ENCODE data around the gene TMEM74B.

TMEM74B gene

GRCh38 chr20:1144401-1145172, 40.2 kb downstream of the TMEM74B start:
- Mint-ChIP-seq H3K9me3 (no peaks in the 10 kb centered on the region), H3K4me1 (peaks cover 30% of the 10 kb centered on the region), H3K4me3 (no peak overlapping the region), H3K36me3 (ENCODE audit: insufficient read depth) (peaks cover 50% of the 10 kb centered on the region), H3K27ac (ENCODE audit: low read depth) (no peak overlapping the region), H3K27me3 (no peaks in the 10 kb centered on the region)
- DNase-seq (ENCODE audit: low spot score in 2 of 2) = no peak
- ATAC-seq (replicated peaks; ENCODE audit: extremely low read depth, poor library complexity, severe bottlenecking) = no peak

GRCh38 chr20:1137236-1137635, 47.5 kb downstream of the TMEM74B start:
- H3K4me3 Mint-ChIP-seq = no peak overlapping the region
- H3K4me1 Mint-ChIP-seq = peaks cover 31% of the 10 kb centered on the region
- H3K9me3 Mint-ChIP-seq = no peaks in the 10 kb centered on the region
- no peak for ATAC-seq (replicated peaks; ENCODE audit: extremely low read depth, poor library complexity, severe bottlenecking)
- H3K27ac Mint-ChIP-seq (ENCODE audit: low read depth) = no peak overlapping the region
- H3K36me3 Mint-ChIP-seq (ENCODE audit: insufficient read depth) = peaks cover 70% of the 10 kb centered on the region
- DNase-seq (ENCODE audit: low spot score in 2 of 2) = no peak
- H3K27me3 Mint-ChIP-seq = no peaks in the 10 kb centered on the region

GRCh38 chr20:1134836-1135235, 49.9 kb downstream of the TMEM74B start:
- Mint-ChIP-seq H3K36me3 (ENCODE audit: insufficient read depth) (peaks cover 73% of the 10 kb centered on the region), H3K9me3 (no peaks in the 10 kb centered on the region), H3K4me1 (peaks cover 37% of the 10 kb centered on the region), H3K4me3 (no peak overlapping the region), H3K27me3 (no peaks in the 10 kb centered on the region), H3K27ac (ENCODE audit: low read depth) (no peak overlapping the region)
- DNase-seq (ENCODE audit: low spot score in 2 of 2) = no peak
- no peak for ATAC-seq (replicated peaks; ENCODE audit: extremely low read depth, poor library complexity, severe bottlenecking)

- Mint-ChIP-seq H3K36me3 (ENCODE audit: insufficient read depth) (peaks cover 74% of the 10 kb centered on the region), H3K9me3 (no peaks in the 10 kb centered on the region), H3K27me3 (no peaks in the 10 kb centered on the region), H3K4me3 (no peak overlapping the region), H3K27ac (ENCODE audit: low read depth) (peak overlapping the region; percentile 67), H3K4me1 (peaks cover 39% of the 10 kb centered on the region)
- DNase-seq (ENCODE audit: low spot score in 2 of 2) = no peak
- no peak for ATAC-seq (replicated peaks; ENCODE audit: extremely low read depth, poor library complexity, severe bottlenecking)
Observed at GRCh38 chr20:1134355-1134754, 50.4 kb downstream of the TMEM74B start.

GRCh38 chr20:1131354-1131753, 53.4 kb downstream of the TMEM74B start:
- ATAC-seq (replicated peaks; ENCODE audit: extremely low read depth, poor library complexity, severe bottlenecking) (no peak), DNase-seq (ENCODE audit: low spot score in 2 of 2) (no peak)
- peaks cover 51% of the 10 kb centered on the region for H3K4me1 Mint-ChIP-seq
- no peaks in the 10 kb centered on the region for H3K9me3 Mint-ChIP-seq
- H3K4me3 Mint-ChIP-seq = no peak overlapping the region
- H3K27ac Mint-ChIP-seq (ENCODE audit: low read depth) = no peak overlapping the region
- peaks cover 72% of the 10 kb centered on the region for H3K36me3 Mint-ChIP-seq (ENCODE audit: insufficient read depth)
- no peaks in the 10 kb centered on the region for H3K27me3 Mint-ChIP-seq

- no peak overlapping the region for H3K4me3 Mint-ChIP-seq
- H3K4me1 Mint-ChIP-seq = peaks cover 55% of the 10 kb centered on the region
- H3K36me3 Mint-ChIP-seq (ENCODE audit: insufficient read depth) = peaks cover 72% of the 10 kb centered on the region
- no peak overlapping the region for H3K27ac Mint-ChIP-seq (ENCODE audit: low read depth)
- no peaks in the 10 kb centered on the region for H3K9me3 Mint-ChIP-seq
- DNase-seq (ENCODE audit: low spot score in 2 of 2) = no peak
- no peaks in the 10 kb centered on the region for H3K27me3 Mint-ChIP-seq
- ATAC-seq (replicated peaks; ENCODE audit: extremely low read depth, poor library complexity, severe bottlenecking) = no peak
Observed at GRCh38 chr20:1130847-1131246, 53.9 kb downstream of the TMEM74B start.

All from central memory CD8-positive, alpha-beta T cell (primary cell).